SK-N-SH treated with all-trans-retinoic acid at 6 μM for 48 hours (cell line): ENCODE measurements around the gene RFLNA.

Experiments
- ATAC-seq: fragments of 200-7000 bp; cut with Tn5 transposase; 3 replicates; pipeline ENCODE4 v1.9.1; 2020; ENCODE audit warnings: mild to moderate bottlenecking, moderate library complexity
- ARNTL ChIP-seq: fragments of 450-650 bp; formaldehyde crosslinking; IDR thresholded peaks from 2 replicates; pipeline ENCODE4 v1.5.0; 2020; ENCODE audit warnings: low read depth, mild to moderate bottlenecking, moderate library complexity, borderline replicate concordance
- BACH2 ChIP-seq: fragments of 250-450 bp; sonication (Bioruptor Pico); IDR thresholded peaks from 2 replicates; pipeline ENCODE4 v1.9.0; 2021; ENCODE audit warnings: mild to moderate bottlenecking, borderline replicate concordance
- CSDC2 ChIP-seq: fragments of 250-450 bp; sonication (Bioruptor Pico); IDR thresholded peaks from 2 replicates; pipeline ENCODE4 v1.5.0; 2020; ENCODE audit warnings: mild to moderate bottlenecking, moderate library complexity
- ESRRG ChIP-seq: fragments of 250-450 bp; sonication (Bioruptor Pico); IDR thresholded peaks from 2 replicates; pipeline ENCODE4 v1.6.1; 2021; ENCODE audit warnings: mild to moderate bottlenecking
- GLIS3 ChIP-seq: fragments of 250-450 bp; sonication (Bioruptor Pico); IDR thresholded peaks from 2 replicates; pipeline ENCODE4 v1.5.0; 2020; ENCODE audit warnings: mild to moderate bottlenecking, moderate library complexity
- ISL1 ChIP-seq: fragments of 250-450 bp; sonication (Bioruptor Pico); IDR thresholded peaks from 2 replicates; pipeline ENCODE4 v2.1.2; 2022; ENCODE audit warnings: mild to moderate bottlenecking, moderate library complexity
- OSR1 ChIP-seq: fragments of 250-450 bp; sonication (Bioruptor Pico); IDR thresholded peaks from 2 replicates; pipeline ENCODE4 v1.8.0; 2022; ENCODE audit warnings: moderate library complexity, mild to moderate bottlenecking, inconsistent platforms
- PPARA ChIP-seq: fragments of 250-450 bp; sonication (Bioruptor Pico); IDR thresholded peaks from 2 replicates; pipeline ENCODE4 v1.5.0; 2020; ENCODE audit warnings: mild to moderate bottlenecking, borderline replicate concordance
- RARB ChIP-seq: fragments of 250-450 bp; sonication (Bioruptor Pico); IDR thresholded peaks from 2 replicates; pipeline ENCODE4 v1.8.0; 2021; ENCODE audit warnings: mild to moderate bottlenecking, moderate library complexity
- SNAI2 ChIP-seq: fragments of 250-450 bp; sonication (Bioruptor Pico); IDR thresholded peaks from 2 replicates; pipeline ENCODE4 v1.5.0; 2020; ENCODE audit warnings: mild to moderate bottlenecking, moderate library complexity
- TCF4 ChIP-seq: fragments of 250-450 bp; sonication (Bioruptor Pico); IDR thresholded peaks from 2 replicates; pipeline ENCODE4 v1.8.0; 2021; ENCODE audit warnings: mild to moderate bottlenecking, moderate library complexity, borderline replicate concordance
- TOX ChIP-seq: fragments of 250-450 bp; sonication (Bioruptor Pico); IDR thresholded peaks from 2 replicates; pipeline ENCODE4 v1.8.0; 2021; ENCODE audit warnings: mild to moderate bottlenecking, moderate library complexity, borderline replicate concordance
- ZC3H10 ChIP-seq: fragments of 250-450 bp; sonication (Bioruptor Pico); IDR thresholded peaks from 2 replicates; pipeline ENCODE4 v1.5.1; 2021; ENCODE audit warnings: mild to moderate bottlenecking, moderate library complexity
- ZFP30 ChIP-seq: fragments of 450-650 bp; formaldehyde crosslinking; IDR thresholded peaks from 2 replicates; pipeline ENCODE4 v1.5.0; 2022; ENCODE audit warnings: mild to moderate bottlenecking, moderate library complexity
- ZNF565 ChIP-seq: fragments of 450-650 bp; formaldehyde crosslinking; conservative IDR thresholded peaks from 2 replicates; pipeline ENCODE4 v1.5.0; 2020; ENCODE audit warnings: low read depth, mild to moderate bottlenecking, moderate library complexity
- ZNF70 ChIP-seq: fragments of 450-650 bp; formaldehyde crosslinking; IDR thresholded peaks from 2 replicates; pipeline ENCODE4 v1.5.0; 2020; ENCODE audit warnings: mild to moderate bottlenecking, moderate library complexity
- ZNF8 ChIP-seq: fragments of 450-650 bp; formaldehyde crosslinking; IDR thresholded peaks from 2 replicates; pipeline ENCODE4 v1.5.0; 2020; ENCODE audit warnings: mild to moderate bottlenecking, moderate library complexity
- TF ChIP-seq, protein P1 (sequence below): fragments of 250-450 bp; sonication (Bioruptor Pico); IDR thresholded peaks from 2 replicates; pipeline ENCODE4 v1.5.1; 2020; ENCODE audit warnings: low read depth, mild to moderate bottlenecking, moderate library complexity
- TF ChIP-seq, protein P2 (sequence below): fragments of 250-450 bp; sonication (Bioruptor Pico); IDR thresholded peaks from 2 replicates; pipeline ENCODE4 v1.5.1; 2021; ENCODE audit warnings: mild to moderate bottlenecking, moderate library complexity
- TF ChIP-seq, protein P3 (sequence below): fragments of 250-450 bp; sonication (Bioruptor Pico); IDR thresholded peaks from 2 replicates; pipeline ENCODE4 v1.8.0; 2020; ENCODE audit warnings: mild to moderate bottlenecking, moderate library complexity, borderline replicate concordance
- TF ChIP-seq, protein P4 (sequence below): fragments of 250-450 bp; sonication (Bioruptor Pico); IDR thresholded peaks from 2 replicates; pipeline ENCODE4 v1.5.0; 2020; ENCODE audit warnings: mild to moderate bottlenecking, moderate library complexity

RFLNA gene

DNA sequence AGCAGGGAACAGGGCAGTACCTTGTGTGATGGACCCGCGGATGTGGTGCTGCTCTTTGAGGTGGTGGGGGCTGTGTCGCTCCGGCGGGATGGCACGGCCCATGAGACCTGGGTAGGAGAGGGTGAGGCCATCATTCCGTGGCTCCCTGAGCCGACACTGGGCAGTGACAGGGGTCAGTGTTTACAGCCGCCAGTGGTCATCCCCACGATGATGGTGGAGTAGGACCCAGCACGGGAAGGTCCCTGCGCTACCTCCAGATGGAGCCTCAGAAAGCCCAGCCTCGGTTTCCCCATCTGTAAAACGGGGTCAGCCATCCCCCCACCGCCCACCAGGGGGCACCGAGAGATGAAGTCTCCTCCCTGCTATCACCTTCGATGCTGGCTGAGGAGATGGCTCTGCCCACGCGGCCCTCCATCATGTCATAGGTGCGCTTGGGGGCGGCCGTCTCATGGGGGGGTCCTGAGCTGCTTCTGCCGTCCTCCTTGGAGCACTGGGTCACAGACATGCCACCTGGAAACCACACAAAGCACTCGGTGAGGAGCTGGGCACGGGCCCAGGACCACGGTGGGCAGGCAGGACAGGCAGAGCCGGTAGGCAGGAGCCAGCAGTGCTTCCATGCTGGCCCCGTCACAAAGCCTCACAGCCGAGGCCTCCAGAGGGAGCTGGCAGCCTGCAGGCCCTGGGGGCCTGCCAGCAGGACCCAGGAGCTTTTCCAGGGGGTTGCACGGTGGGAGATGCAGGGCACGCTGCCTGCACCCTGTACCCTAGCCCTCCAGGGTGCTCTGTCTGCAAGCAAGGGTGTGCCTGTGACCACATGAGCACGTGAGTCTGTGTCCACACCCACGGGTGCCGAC lies 53.1 kb downstream of the RFLNA start (continued):
- TF ChIP-seq CSDC2 (no peak), OSR1 (CRISPR knock-in tag) (no peak)
- TF ChIP-seq, all 23 proteins: peak for 0

DNA sequence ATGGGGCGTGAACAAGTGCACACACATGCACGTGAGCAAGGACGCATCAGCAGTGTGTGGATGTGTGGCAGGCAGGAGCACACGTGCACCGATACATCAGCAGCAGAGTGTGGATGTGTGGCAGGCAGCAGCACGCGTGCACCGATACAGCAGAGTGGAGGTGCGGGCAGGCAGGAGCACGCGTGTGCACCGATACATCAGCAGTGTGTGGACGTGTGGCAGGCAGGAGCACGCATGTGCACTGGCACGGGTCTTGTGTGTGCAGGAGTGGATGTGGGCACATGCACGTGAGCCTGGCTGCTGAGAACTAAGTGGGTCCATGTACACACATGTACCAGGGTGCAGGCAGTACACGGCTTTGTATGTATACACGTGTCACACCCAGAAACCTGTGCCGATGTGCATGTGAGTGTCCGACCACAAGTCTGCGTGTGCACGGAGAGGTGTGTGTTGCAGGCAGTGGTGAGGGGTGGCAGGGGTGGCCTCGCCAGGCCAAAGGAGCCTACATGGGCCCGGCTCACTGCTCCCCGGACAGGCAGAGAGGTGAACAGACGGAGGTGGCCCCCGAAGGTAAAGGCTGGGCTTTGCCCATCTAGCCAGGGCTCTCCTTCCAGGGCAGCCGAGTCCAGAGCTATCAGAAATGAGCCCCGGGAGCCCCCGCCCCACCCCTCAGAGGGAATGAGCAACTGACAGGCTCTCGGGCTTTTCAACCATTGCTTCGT lies 53.9 kb downstream of the RFLNA start:
- ATAC-seq = no peak; the same call in 2 of the 3 replicates
- TF ChIP-seq SNAI2 (no peak), GLIS3 (CRISPR knock-in tag) (no peak), TOX (no peak), OSR1 (CRISPR knock-in tag) (no peak), ESRRG (CRISPR knock-in tag) (no peak), ZNF8 (no peak), ZFP30 (CRISPR knock-in tag) (no peak)
- TF ChIP-seq, protein P1, sequence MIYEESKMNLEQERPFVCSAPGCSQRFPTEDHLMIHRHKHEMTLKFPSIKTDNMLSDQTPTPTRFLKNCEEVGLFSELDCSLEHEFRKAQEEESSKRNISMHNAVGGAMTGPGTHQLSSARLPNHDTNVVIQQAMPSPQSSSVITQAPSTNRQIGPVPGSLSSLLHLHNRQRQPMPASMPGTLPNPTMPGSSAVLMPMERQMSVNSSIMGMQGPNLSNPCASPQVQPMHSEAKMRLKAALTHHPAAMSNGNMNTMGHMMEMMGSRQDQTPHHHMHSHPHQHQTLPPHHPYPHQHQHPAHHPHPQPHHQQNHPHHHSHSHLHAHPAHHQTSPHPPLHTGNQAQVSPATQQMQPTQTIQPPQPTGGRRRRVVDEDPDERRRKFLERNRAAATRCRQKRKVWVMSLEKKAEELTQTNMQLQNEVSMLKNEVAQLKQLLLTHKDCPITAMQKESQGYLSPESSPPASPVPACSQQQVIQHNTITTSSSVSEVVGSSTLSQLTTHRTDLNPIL (CRISPR knock-in tag) = no peak
- TF ChIP-seq, protein P2, sequence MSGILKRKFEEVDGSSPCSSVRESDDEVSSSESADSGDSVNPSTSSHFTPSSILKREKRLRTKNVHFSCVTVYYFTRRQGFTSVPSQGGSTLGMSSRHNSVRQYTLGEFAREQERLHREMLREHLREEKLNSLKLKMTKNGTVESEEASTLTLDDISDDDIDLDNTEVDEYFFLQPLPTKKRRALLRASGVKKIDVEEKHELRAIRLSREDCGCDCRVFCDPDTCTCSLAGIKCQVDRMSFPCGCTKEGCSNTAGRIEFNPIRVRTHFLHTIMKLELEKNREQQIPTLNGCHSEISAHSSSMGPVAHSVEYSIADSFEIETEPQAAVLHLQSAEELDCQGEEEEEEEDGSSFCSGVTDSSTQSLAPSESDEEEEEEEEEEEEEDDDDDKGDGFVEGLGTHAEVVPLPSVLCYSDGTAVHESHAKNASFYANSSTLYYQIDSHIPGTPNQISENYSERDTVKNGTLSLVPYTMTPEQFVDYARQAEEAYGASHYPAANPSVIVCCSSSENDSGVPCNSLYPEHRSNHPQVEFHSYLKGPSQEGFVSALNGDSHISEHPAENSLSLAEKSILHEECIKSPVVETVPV = no peak

DNA sequence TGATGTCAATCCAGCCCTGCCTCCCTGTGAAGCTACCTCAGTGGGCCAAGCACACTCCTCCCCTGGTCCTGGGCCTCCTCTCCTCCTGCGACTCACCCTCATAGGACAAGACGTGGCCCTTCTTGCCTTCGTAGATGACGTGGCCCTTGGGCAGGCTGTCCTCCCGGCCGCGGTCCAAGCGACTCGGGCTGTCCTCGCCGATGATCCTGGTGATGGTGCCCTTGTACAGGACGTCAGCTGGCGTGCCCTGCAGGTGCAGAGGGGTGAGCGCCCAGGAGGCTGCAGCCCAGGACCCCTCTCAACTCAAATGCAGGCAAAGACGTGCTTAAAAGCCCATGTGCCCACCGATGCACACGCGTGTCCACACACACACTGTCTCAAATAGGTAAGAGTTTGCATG lies 55.6 kb downstream of the RFLNA start:
- TF ChIP-seq, protein P3, sequence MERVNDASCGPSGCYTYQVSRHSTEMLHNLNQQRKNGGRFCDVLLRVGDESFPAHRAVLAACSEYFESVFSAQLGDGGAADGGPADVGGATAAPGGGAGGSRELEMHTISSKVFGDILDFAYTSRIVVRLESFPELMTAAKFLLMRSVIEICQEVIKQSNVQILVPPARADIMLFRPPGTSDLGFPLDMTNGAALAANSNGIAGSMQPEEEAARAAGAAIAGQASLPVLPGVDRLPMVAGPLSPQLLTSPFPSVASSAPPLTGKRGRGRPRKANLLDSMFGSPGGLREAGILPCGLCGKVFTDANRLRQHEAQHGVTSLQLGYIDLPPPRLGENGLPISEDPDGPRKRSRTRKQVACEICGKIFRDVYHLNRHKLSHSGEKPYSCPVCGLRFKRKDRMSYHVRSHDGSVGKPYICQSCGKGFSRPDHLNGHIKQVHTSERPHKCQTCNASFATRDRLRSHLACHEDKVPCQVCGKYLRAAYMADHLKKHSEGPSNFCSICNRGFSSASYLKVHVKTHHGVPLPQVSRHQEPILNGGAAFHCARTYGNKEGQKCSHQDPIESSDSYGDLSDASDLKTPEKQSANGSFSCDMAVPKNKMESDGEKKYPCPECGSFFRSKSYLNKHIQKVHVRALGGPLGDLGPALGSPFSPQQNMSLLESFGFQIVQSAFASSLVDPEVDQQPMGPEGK = no peak
- TF ChIP-seq, protein P2 = no peak
- TF ChIP-seq PPARA (CRISPR knock-in tag) (no peak), TOX (no peak), BACH2 (CRISPR knock-in tag) (no peak), CSDC2 (no peak), ARNTL (no peak), GLIS3 (CRISPR knock-in tag) (no peak), ZNF70 (CRISPR knock-in tag) (no peak), ESRRG (CRISPR knock-in tag) (no peak), ZC3H10 (CRISPR knock-in tag) (no peak), ISL1 (CRISPR knock-in tag) (no peak), TCF4 (CRISPR knock-in tag) (no peak)
- TF ChIP-seq, protein P1 (CRISPR knock-in tag) = no peak
- ATAC-seq = no peak

DNA sequence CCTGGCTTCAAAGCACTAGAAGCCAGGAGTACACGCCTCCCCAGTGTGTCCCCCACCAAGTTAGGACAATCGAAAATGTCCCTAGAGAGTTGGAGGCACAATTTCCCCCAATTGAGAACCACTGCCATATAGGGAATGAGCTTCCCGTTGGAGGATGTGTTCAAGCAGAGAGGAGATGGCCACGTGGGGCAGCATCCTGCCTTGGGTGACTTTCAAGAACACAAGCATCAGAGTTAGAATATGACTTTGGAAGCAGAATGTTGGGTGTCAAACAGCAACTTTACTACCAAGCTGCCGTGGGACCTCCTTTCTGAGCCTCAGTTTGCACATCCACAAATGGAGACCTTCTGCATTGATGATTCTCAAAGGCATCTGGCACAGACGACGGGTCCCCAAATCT lies 56.5 kb downstream of the RFLNA start:
- ATAC-seq = no peak
- TF ChIP-seq CSDC2 = no peak
- no peak for TF ChIP-seq BACH2 (CRISPR knock-in tag)
- TF ChIP-seq GLIS3 (CRISPR knock-in tag) = no peak
- no peak for TF ChIP-seq OSR1 (CRISPR knock-in tag)
- TF ChIP-seq, protein P2 = no peak
- TF ChIP-seq SNAI2 = no peak
- no peak for TF ChIP-seq ZNF565 (CRISPR knock-in tag)
- TF ChIP-seq ZNF8 = no peak
- no peak for TF ChIP-seq RARB (CRISPR knock-in tag)
- TF ChIP-seq, protein P4, sequence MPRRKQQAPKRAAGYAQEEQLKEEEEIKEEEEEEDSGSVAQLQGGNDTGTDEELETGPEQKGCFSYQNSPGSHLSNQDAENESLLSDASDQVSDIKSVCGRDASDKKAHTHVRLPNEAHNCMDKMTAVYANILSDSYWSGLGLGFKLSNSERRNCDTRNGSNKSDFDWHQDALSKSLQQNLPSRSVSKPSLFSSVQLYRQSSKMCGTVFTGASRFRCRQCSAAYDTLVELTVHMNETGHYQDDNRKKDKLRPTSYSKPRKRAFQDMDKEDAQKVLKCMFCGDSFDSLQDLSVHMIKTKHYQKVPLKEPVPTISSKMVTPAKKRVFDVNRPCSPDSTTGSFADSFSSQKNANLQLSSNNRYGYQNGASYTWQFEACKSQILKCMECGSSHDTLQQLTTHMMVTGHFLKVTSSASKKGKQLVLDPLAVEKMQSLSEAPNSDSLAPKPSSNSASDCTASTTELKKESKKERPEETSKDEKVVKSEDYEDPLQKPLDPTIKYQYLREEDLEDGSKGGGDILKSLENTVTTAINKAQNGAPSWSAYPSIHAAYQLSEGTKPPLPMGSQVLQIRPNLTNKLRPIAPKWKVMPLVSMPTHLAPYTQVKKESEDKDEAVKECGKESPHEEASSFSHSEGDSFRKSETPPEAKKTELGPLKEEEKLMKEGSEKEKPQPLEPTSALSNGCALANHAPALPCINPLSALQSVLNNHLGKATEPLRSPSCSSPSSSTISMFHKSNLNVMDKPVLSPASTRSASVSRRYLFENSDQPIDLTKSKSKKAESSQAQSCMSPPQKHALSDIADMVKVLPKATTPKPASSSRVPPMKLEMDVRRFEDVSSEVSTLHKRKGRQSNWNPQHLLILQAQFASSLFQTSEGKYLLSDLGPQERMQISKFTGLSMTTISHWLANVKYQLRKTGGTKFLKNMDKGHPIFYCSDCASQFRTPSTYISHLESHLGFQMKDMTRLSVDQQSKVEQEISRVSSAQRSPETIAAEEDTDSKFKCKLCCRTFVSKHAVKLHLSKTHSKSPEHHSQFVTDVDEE = no peak
